ENCODE data around the gene FHAD1. TPM values are rescaled to one million over a fixed set of nuclear protein-coding genes. Genes with fewer than 3 reads are reported as not detected.
A peak's percentile ranks its signal among the peaks of the same experiment; 100 is the strongest.

The FHAD1 gene
- total RNA-seq, 1 experiment from 2014 or later: 1.9 TPM

DNA sequence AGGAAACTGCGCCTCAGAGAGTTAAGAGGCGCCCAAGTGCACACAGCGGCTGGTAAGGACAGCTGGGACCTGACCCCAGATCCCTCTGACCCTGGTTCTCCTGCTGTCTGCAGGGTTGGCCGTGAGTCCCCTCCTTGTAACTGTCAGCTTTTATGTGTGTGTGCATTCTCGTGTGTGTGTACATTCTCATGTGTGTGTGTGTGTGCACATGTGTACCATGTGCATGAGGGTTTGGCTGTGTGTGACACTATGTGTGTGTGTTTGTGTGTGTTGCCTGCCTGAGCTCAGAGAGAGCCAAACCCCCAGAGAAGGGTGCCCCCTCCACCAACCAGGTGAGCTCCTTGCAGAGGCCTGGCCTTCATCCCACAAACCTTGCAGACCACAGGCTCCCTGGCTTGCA lies 136.8 kb downstream of the FHAD1 start:
- no CpG with 5 or more reads among the region's 5 CpGs for WGBS (ENCODE audit: extremely low coverage, insufficient read length, low lambda C conversion rate)
- H3K4me2 ChIP-seq (ENCODE audit: insufficient read depth, insufficient read length, low read length): peak overlapping the region; percentile 54

More for the DNA sequence above, 136.8 kb downstream of the FHAD1 start:
- Histone ChIP-seq H2BK12ac (ENCODE audit: insufficient read length, low read depth, low read length) (no peak overlapping the region), H3K4me1 (ENCODE audit: insufficient read depth, low read length) (peaks cover 12% of the 10 kb centered on the region; the same call in 1 of the 2 replicates), H2AFZ (ENCODE audit: low read length) (no peak overlapping the region), H3K79me1 (ENCODE audit: insufficient read depth, low read depth, low read length, poor library complexity, severe bottlenecking) (no peaks in the 10 kb centered on the region), H3K4ac (ENCODE audit: low read depth, low read length) (no peak overlapping the region), H4K91ac (ENCODE audit: insufficient read length, low read depth, low read length) (no peak overlapping the region), H4K5ac (ENCODE audit: insufficient read length, low read depth, low read length) (no peak overlapping the region), H4K20me1 (ENCODE audit: control insufficient read depth, insufficient read depth, insufficient read length) (peaks cover 2% of the 10 kb centered on the region), H4K8ac (replicated peaks; ENCODE audit: insufficient read length, low read depth, low read length) (no peak overlapping the region), H3K23ac (ENCODE audit: insufficient read length, low read depth, low read length) (no peak overlapping the region), H3K79me2 (ENCODE audit: insufficient read depth, low read length) (no peaks in the 10 kb centered on the region), H3T11ph (ENCODE audit: low read length) (no peak overlapping the region), H3K14ac (ENCODE audit: insufficient read depth, low read length) (no peak overlapping the region), H2BK5ac (ENCODE audit: insufficient read length, low read length) (no peak overlapping the region), H3K23me2 (ENCODE audit: insufficient read length, low read depth, low read length, poor library complexity, severe bottlenecking) (peaks cover 2% of the 10 kb centered on the region), H2BK15ac (ENCODE audit: low read depth, low read length) (no peak overlapping the region), H3K18ac (ENCODE audit: insufficient read length, low read depth, low read length) (no peak overlapping the region), H3K56ac (ENCODE audit: insufficient read length, low read depth, low read length) (no peak overlapping the region), H2BK20ac (ENCODE audit: low read depth, low read length, poor library complexity, severe bottlenecking) (no peak overlapping the region), H2BK120ac (ENCODE audit: low read depth, low read length, poor library complexity, severe bottlenecking) (no peak overlapping the region), H3K9me3 (ENCODE audit: control insufficient read depth, low read depth, low read length) (no peaks in the 10 kb centered on the region), H3K27me3 (ENCODE audit: insufficient read depth, low read length) (peaks cover 21% of the 10 kb centered on the region; the same call in 1 of the 2 replicates), H3K9ac (ENCODE audit: extremely low read depth, insufficient read length, low read length) (no peak overlapping the region), H3K27ac (ENCODE audit: insufficient read length, low read depth, low read length) (no peak overlapping the region), H2AK5ac (ENCODE audit: insufficient read length, low read length) (no peak overlapping the region)
- Mint-ChIP-seq H3K27me3 (ENCODE audit: low read depth) (peaks cover 93% of the 10 kb centered on the region), H3K36me3 (ENCODE audit: insufficient read depth in 1 of 3, low read depth in 3 of 3) (peaks cover 0 to 4% (median 0%) of the 10 kb centered on the region in 3 experiments; a peak in 1 of 7 replicates), H3K4me3 (peak overlapping the region in 1 of 2 experiments; percentile 68; a peak in 2 of 5 replicates), H3K4me1 (peaks cover 79 to 88% of the 10 kb centered on the region in 2 experiments), H3K27ac (peak overlapping the region in 2 of 3 experiments; percentile 70 to 90; a peak in 3 of 7 replicates), H3K9me3 (peaks cover 0 to 3% of the 10 kb centered on the region in 2 experiments; a peak in 2 of 5 replicates)
- no peak for DNase-seq
- TF ChIP-seq, protein P1, sequence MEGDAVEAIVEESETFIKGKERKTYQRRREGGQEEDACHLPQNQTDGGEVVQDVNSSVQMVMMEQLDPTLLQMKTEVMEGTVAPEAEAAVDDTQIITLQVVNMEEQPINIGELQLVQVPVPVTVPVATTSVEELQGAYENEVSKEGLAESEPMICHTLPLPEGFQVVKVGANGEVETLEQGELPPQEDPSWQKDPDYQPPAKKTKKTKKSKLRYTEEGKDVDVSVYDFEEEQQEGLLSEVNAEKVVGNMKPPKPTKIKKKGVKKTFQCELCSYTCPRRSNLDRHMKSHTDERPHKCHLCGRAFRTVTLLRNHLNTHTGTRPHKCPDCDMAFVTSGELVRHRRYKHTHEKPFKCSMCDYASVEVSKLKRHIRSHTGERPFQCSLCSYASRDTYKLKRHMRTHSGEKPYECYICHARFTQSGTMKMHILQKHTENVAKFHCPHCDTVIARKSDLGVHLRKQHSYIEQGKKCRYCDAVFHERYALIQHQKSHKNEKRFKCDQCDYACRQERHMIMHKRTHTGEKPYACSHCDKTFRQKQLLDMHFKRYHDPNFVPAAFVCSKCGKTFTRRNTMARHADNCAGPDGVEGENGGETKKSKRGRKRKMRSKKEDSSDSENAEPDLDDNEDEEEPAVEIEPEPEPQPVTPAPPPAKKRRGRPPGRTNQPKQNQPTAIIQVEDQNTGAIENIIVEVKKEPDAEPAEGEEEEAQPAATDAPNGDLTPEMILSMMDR (conservative IDR thresholded peaks at IDR 0.05): no peak
